Tibial nerve (tissue), 4 donors: Measurements from ENCODE around the gene HSD11B1.

Source experiments
- EP300 ChIP-seq, 2 donors: sonication (generic); formaldehyde crosslinking; IDR thresholded peaks; one replicate each; pipeline ENCODE4 v1.6.1; 2017; ENCODE audit warnings: antibody characterized with exemption in 2 of 2, mild to moderate bottlenecking in 1 of 2
- POLR2A ChIP-seq, 2 donors: fragments of 450-650 bp; IDR thresholded peaks; one replicate each; pipeline ENCODE4 v1.6.1; 2017; ENCODE audit warnings: antibody characterized with exemption in 2 of 2, mild to moderate bottlenecking in 2 of 2, moderate library complexity in 2 of 2
- TF ChIP-seq, protein P1 (sequence below), 5 experiments: fragments of 200-600 bp in 3 of 5; fragments of 450-650 bp in 2 of 5; sonication (generic) in 3 of 5; IDR thresholded peaks; one replicate each; pipeline ENCODE4 v1.5.1; 2016 to 2019; ENCODE audit warnings: antibody characterized with exemption in 5 of 5, mild to moderate bottlenecking in 3 of 5, moderate library complexity in 2 of 5

GRCh38 chr1:209710847-209711246, 6.2 kb downstream of the HSD11B1 start:
- TF ChIP-seq EP300 (IDR thresholded peaks at IDR 0.05) (no peak), POLR2A (IDR thresholded peaks at IDR 0.05) (no peak)
- TF ChIP-seq, protein P1, sequence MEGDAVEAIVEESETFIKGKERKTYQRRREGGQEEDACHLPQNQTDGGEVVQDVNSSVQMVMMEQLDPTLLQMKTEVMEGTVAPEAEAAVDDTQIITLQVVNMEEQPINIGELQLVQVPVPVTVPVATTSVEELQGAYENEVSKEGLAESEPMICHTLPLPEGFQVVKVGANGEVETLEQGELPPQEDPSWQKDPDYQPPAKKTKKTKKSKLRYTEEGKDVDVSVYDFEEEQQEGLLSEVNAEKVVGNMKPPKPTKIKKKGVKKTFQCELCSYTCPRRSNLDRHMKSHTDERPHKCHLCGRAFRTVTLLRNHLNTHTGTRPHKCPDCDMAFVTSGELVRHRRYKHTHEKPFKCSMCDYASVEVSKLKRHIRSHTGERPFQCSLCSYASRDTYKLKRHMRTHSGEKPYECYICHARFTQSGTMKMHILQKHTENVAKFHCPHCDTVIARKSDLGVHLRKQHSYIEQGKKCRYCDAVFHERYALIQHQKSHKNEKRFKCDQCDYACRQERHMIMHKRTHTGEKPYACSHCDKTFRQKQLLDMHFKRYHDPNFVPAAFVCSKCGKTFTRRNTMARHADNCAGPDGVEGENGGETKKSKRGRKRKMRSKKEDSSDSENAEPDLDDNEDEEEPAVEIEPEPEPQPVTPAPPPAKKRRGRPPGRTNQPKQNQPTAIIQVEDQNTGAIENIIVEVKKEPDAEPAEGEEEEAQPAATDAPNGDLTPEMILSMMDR (IDR thresholded peaks at IDR 0.05): no peak
